GM12878 (cell line): Measurements from ENCODE around the gene SIRT3.

Experiments used
- CBX3 ChIP-seq: fragments of 200-600 bp; sonication (generic); IDR thresholded peaks from 2 replicates; pipeline ENCODE4 v1.6.1; 2016; ENCODE audit warnings: low read depth, borderline replicate concordance
- CEBPB ChIP-seq, 2 experiments: fragments of 150-350 bp in 1 of 2; IDR thresholded peaks; 2 replicates each; pipeline ENCODE4 v1.6.1; 2012 to 2014; ENCODE audit warnings: low read depth in 2 of 2, low read length in 2 of 2, borderline replicate concordance in 1 of 2, inconsistent platforms in 1 of 2
- EP300 ChIP-seq, 2 experiments: fragments of 150-350 bp in 1 of 2; IDR thresholded peaks; 2 replicates each; pipeline ENCODE4 v1.6.1; 2011 to 2012; ENCODE audit warnings: low read depth in 2 of 2, low read length in 2 of 2, borderline replicate concordance in 1 of 2, improper control_type of control experiment in 1 of 2, inconsistent platforms in 1 of 2; ENCODE audit not compliant: control insufficient read depth in 1 of 2
- EZH2 ChIP-seq: IDR thresholded peaks from 2 replicates; pipeline ENCODE4 v1.6.1; 2012; ENCODE audit warnings: low read depth, mild to moderate bottlenecking, control low read depth, inconsistent platforms, low read length, borderline replicate concordance; ENCODE audit not compliant: control insufficient read depth
- GABPA ChIP-seq: IDR thresholded peaks from 2 replicates; pipeline ENCODE4 v1.6.1; 2014; ENCODE audit warnings: antibody characterized with exemption, low read depth, mild to moderate bottlenecking, inconsistent platforms
- NFIC ChIP-seq: IDR thresholded peaks from 2 replicates; pipeline ENCODE4 v1.6.1; 2012; ENCODE audit warnings: low read depth, mild to moderate bottlenecking, inconsistent platforms, low read length, moderate library complexity
- SP1 ChIP-seq: IDR thresholded peaks from one replicate; pipeline ENCODE4 v1.6.1; 2011; ENCODE audit warnings: low read depth, low read length
- SPI1 ChIP-seq: IDR thresholded peaks from 2 replicates; pipeline ENCODE4 v1.6.1; 2011; ENCODE audit warnings: low read depth, mild to moderate bottlenecking, low read length, moderate library complexity, borderline replicate concordance; ENCODE audit not compliant: insufficient read depth
- TCF12 ChIP-seq: IDR thresholded peaks from 2 replicates; pipeline ENCODE4 v1.6.1; 2011; ENCODE audit warnings: low read depth, mild to moderate bottlenecking, low read length
- TF ChIP-seq, protein P1 (sequence below), 3 experiments: IDR thresholded peaks in 2 of 3; conservative IDR thresholded peaks in 1 of 3; 2 replicates each; pipeline ENCODE4 v1.5.1; 2011; ENCODE audit warnings: low read depth in 3 of 3, low read length in 3 of 3, mild to moderate bottlenecking in 3 of 3, control low read depth in 2 of 3, moderate library complexity in 2 of 3, inconsistent platforms in 1 of 3, mixed read lengths in 1 of 3; ENCODE audit not compliant: control insufficient read depth in 2 of 3, insufficient read depth in 1 of 3; ENCODE audit errors: extremely low read depth in 1 of 3

DNA sequence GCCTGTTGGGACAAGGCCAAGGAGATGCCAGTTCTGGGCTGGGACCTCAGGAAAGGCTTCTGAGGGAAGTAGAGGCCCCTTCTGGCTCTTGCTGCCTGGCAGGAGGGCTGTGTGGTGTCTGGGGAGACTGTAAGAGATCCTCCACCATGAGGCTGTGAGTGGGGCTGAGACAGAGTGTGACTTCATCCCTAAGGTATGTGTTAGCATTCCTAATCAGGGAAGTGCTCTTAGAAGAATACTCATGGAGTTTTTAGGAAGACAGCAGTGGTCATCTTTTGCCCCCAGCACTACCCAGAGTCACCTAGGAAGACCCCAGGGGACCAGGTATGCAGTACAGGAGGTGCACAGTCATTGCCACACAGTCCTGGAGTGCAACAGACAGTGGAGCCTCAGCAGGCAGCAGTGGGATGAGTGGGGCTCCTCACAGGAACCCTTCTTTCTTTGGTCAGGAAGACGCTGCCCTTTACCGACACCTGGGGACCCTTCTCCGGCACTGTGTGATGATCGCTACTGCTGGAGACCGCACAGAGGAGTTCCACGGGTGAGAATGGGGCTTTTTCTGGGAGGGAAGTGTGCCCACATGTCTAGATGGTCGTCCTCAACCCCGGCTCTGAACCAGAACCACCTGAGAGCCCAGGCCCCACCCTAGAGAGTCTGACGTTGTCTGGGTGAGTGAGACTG, 25.9 kb downstream of the SIRT3 start:
- TF ChIP-seq SP1, result no peak
- TF ChIP-seq CEBPB (IDR thresholded peaks at IDR 0.05; ENCODE audit: borderline replicate concordance in 1 of 2, low read depth in 2 of 2, low read length in 2 of 2), result no peak
- no peak for TF ChIP-seq CBX3
- TF ChIP-seq TCF12, result no peak
- TF ChIP-seq EP300 (IDR thresholded peaks at IDR 0.05; ENCODE audit: borderline replicate concordance in 1 of 2, control insufficient read depth in 1 of 2, low read depth in 2 of 2, low read length in 2 of 2), result no peak
- TF ChIP-seq, protein P1, sequence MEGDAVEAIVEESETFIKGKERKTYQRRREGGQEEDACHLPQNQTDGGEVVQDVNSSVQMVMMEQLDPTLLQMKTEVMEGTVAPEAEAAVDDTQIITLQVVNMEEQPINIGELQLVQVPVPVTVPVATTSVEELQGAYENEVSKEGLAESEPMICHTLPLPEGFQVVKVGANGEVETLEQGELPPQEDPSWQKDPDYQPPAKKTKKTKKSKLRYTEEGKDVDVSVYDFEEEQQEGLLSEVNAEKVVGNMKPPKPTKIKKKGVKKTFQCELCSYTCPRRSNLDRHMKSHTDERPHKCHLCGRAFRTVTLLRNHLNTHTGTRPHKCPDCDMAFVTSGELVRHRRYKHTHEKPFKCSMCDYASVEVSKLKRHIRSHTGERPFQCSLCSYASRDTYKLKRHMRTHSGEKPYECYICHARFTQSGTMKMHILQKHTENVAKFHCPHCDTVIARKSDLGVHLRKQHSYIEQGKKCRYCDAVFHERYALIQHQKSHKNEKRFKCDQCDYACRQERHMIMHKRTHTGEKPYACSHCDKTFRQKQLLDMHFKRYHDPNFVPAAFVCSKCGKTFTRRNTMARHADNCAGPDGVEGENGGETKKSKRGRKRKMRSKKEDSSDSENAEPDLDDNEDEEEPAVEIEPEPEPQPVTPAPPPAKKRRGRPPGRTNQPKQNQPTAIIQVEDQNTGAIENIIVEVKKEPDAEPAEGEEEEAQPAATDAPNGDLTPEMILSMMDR (IDR thresholded peaks at IDR 0.05 in 2 of 3, conservative IDR thresholded peaks at IDR 0.05 in 1 of 3; ENCODE audit: control insufficient read depth in 2 of 3, extremely low read depth in 1 of 3, insufficient read depth in 1 of 3, low read depth in 3 of 3, low read length in 3 of 3), result no peak
- no peak for TF ChIP-seq SPI1
- no peak for TF ChIP-seq NFIC
- TF ChIP-seq EZH2, result no peak
- TF ChIP-seq GABPA, result no peak
